Liver (tissue), 3 donors: ENCODE data around the gene DMRT1.

Experiments used
- EGR1 ChIP-seq, 2 donors: IDR thresholded peaks; 2 replicates each; pipeline ENCODE4 v1.6.1; 2016 to 2018; ENCODE audit warnings: antibody characterized with exemption in 2 of 2, low read depth in 2 of 2
- FOXA1 ChIP-seq: IDR thresholded peaks from 2 replicates; pipeline ENCODE4 v1.6.1; 2016; ENCODE audit warnings: antibody characterized with exemption
- HNF4G ChIP-seq: IDR thresholded peaks from 2 replicates; pipeline ENCODE4 v1.6.1; 2016; ENCODE audit warnings: antibody characterized with exemption
- JUND ChIP-seq, 2 donors: IDR thresholded peaks; 2 replicates each; pipeline ENCODE4 v1.6.1; 2016; ENCODE audit warnings: antibody characterized with exemption in 2 of 2
- RAD21 ChIP-seq, 2 donors: IDR thresholded peaks; 2 replicates each; pipeline ENCODE4 v1.6.1; 2016; ENCODE audit warnings: antibody characterized with exemption in 2 of 2, mild to moderate bottlenecking in 2 of 2
- RXRA ChIP-seq, 2 donors: IDR thresholded peaks; 2 replicates each; pipeline ENCODE4 v1.6.1; 2017 to 2018; ENCODE audit warnings: antibody characterized with exemption in 2 of 2, mild to moderate bottlenecking in 1 of 2
- SP1 ChIP-seq: IDR thresholded peaks from 2 replicates; pipeline ENCODE4 v1.6.1; 2018; ENCODE audit warnings: antibody characterized with exemption, mild to moderate bottlenecking
- TAF1 ChIP-seq: conservative IDR thresholded peaks from 2 replicates; pipeline ENCODE4 v1.6.1; 2016; ENCODE audit warnings: antibody characterized with exemption, mild to moderate bottlenecking
- YY1 ChIP-seq: IDR thresholded peaks from 2 replicates; pipeline ENCODE4 v1.6.1; 2016; ENCODE audit warnings: antibody characterized with exemption, mild to moderate bottlenecking
- TF ChIP-seq, protein P1 (sequence below): fragments of 150-350 bp; IDR thresholded peaks from 2 replicates; pipeline ENCODE4 v1.5.1; 2017; ENCODE audit warnings: improper control_type of control experiment, low read depth, low read length; ENCODE audit not compliant: missing input control
- TF ChIP-seq, protein P2 (sequence below): IDR thresholded peaks from 2 replicates; pipeline ENCODE4 v1.6.1; 2016; ENCODE audit warnings: antibody characterized with exemption
- TF ChIP-seq, protein P3 (sequence below): IDR thresholded peaks from 2 replicates; pipeline ENCODE4 v1.6.1; 2016; ENCODE audit warnings: antibody characterized with exemption
- donor health status: healthy.
- donor health status: healthy.

- TF ChIP-seq, protein P1, sequence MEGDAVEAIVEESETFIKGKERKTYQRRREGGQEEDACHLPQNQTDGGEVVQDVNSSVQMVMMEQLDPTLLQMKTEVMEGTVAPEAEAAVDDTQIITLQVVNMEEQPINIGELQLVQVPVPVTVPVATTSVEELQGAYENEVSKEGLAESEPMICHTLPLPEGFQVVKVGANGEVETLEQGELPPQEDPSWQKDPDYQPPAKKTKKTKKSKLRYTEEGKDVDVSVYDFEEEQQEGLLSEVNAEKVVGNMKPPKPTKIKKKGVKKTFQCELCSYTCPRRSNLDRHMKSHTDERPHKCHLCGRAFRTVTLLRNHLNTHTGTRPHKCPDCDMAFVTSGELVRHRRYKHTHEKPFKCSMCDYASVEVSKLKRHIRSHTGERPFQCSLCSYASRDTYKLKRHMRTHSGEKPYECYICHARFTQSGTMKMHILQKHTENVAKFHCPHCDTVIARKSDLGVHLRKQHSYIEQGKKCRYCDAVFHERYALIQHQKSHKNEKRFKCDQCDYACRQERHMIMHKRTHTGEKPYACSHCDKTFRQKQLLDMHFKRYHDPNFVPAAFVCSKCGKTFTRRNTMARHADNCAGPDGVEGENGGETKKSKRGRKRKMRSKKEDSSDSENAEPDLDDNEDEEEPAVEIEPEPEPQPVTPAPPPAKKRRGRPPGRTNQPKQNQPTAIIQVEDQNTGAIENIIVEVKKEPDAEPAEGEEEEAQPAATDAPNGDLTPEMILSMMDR: no peak
- TF ChIP-seq FOXA1: no peak
- TF ChIP-seq YY1: no peak
- TF ChIP-seq SP1: no peak
- TF ChIP-seq RAD21 (IDR thresholded peaks at IDR 0.05): no peak
- no peak for TF ChIP-seq TAF1
- no peak for TF ChIP-seq JUND (IDR thresholded peaks at IDR 0.05)
- no peak for TF ChIP-seq HNF4G
- no peak for TF ChIP-seq RXRA (IDR thresholded peaks at IDR 0.05)
- TF ChIP-seq, protein P2, sequence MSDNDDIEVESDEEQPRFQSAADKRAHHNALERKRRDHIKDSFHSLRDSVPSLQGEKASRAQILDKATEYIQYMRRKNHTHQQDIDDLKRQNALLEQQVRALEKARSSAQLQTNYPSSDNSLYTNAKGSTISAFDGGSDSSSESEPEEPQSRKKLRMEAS: no peak
- no peak for TF ChIP-seq EGR1 (IDR thresholded peaks at IDR 0.05; ENCODE audit: low read depth in 2 of 2)
- TF ChIP-seq, protein P3, sequence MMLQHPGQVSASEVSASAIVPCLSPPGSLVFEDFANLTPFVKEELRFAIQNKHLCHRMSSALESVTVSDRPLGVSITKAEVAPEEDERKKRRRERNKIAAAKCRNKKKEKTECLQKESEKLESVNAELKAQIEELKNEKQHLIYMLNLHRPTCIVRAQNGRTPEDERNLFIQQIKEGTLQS: no peak
Measured at GRCh38 chr9:995781-996180, 154.3 kb downstream of the DMRT1 start.
